ENCODE measurements around the gene LRPAP1.

DNA sequence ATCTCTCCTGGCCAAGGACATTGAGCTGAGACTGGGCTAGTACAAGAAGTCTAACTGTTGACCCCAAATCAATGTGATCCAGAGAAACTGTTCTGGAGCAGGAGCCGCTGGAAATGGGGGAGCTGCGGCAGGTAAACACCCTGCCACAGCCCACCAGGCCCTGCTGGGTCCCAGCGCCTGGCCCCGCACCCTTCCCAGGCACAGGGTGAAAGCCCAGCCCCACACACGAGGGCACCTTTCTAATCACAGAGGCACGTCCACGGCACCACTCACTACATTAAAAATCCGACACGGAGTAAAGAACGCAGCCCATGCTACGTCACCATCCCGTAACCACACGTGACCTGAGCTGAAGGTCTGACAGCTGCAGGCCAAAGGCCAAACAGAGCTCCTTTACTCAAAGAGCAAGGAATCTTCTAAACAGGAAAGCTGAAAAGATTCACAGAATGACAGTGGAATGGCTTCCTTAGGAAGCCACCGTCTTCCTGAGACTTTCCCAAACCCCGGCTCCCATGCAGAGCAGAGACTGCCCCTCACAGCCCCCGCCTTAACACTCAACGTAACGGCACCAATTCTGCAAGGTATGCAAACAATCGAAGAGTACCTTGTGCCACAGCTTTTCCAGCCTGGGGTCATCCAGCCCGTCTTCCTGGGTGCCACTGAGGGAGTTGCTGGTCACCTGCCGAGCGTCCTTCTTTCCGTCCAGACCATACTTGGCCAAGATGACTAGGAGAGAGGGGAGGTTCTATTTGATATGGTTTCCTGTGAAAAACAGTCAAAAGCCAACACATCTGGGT lies 12.6 kb downstream of the LRPAP1 start:
- TF ChIP-seq, protein P1, sequence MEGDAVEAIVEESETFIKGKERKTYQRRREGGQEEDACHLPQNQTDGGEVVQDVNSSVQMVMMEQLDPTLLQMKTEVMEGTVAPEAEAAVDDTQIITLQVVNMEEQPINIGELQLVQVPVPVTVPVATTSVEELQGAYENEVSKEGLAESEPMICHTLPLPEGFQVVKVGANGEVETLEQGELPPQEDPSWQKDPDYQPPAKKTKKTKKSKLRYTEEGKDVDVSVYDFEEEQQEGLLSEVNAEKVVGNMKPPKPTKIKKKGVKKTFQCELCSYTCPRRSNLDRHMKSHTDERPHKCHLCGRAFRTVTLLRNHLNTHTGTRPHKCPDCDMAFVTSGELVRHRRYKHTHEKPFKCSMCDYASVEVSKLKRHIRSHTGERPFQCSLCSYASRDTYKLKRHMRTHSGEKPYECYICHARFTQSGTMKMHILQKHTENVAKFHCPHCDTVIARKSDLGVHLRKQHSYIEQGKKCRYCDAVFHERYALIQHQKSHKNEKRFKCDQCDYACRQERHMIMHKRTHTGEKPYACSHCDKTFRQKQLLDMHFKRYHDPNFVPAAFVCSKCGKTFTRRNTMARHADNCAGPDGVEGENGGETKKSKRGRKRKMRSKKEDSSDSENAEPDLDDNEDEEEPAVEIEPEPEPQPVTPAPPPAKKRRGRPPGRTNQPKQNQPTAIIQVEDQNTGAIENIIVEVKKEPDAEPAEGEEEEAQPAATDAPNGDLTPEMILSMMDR (IDR thresholded peaks at IDR 0.05), result no peak
- no peak for TF ChIP-seq POLR2A (IDR thresholded peaks at IDR 0.05)
